Gastrocnemius medialis (tissue), 4 donors: ENCODE data around the gene OR5B12.

ENCODE experiments used
- CTCF ChIP-seq, 5 experiments: fragments of 450-650 bp in 3 of 5; fragments of 200-600 bp in 2 of 5; sonication (generic) in 2 of 5; IDR thresholded peaks in 4 of 5; conservative IDR thresholded peaks in 1 of 5; 1 replicate in 4 of 5; 2 replicates in 1 of 5; pipeline ENCODE4 v1.5.1; 2016 to 2019; ENCODE audit warnings: antibody characterized with exemption in 5 of 5, mild to moderate bottlenecking in 3 of 5, moderate library complexity in 3 of 5
- POLR2A ChIP-seq, 2 donors: fragments of 450-650 bp; IDR thresholded peaks; one replicate each; pipeline ENCODE4 v1.6.1; 2017; ENCODE audit warnings: antibody characterized with exemption in 2 of 2, mild to moderate bottlenecking in 2 of 2, moderate library complexity in 2 of 2

- TF ChIP-seq CTCF (IDR thresholded peaks at IDR 0.05 in 4 of 5, conservative IDR thresholded peaks at IDR 0.05 in 1 of 5) (no peak), POLR2A (IDR thresholded peaks at IDR 0.05) (no peak)
Observed at GRCh38 chr11:58442136-58442535, at the start of gene OR5B12.
